NCI-H2196 treated with DMSO at 0.1 percent for 48 hours (cell line): ENCODE results near the gene SLC4A9.
"Not testable (repeated sequence)": the region's sequence is repeated elsewhere in the genome, so short reads cannot be mapped to it uniquely, and the experiment has no call there.

Experiments
- DNase-seq: peaks from one replicate; lab custom pipeline; 2025; ENCODE audit not compliant: unreplicated experiment; lab: John Stamatoyannopoulos, UW

SLC4A9 gene

GRCh38 chr5:140398379-140398811 is 38.4 kb downstream of the SLC4A9 start:
- DNase-seq = no peak

GRCh38 chr5:140399979-140400729 is 40.2 kb downstream of the SLC4A9 start:
- DNase-seq = no peak

GRCh38 chr5:140400730-140401361 is 40.9 kb downstream of the SLC4A9 start:
- peak; percentile 95 for DNase-seq

- peak; percentile 99 for DNase-seq
Observed at GRCh38 chr5:140401362-140402257, 41.6 kb downstream of the SLC4A9 start, which contains the start of gene ANKHD1. Gene ANKHD1, plus strand, starts transcription at chr5:140401833. Its CDS starts 135 bp downstream, at chr5:140401968.

DNA sequence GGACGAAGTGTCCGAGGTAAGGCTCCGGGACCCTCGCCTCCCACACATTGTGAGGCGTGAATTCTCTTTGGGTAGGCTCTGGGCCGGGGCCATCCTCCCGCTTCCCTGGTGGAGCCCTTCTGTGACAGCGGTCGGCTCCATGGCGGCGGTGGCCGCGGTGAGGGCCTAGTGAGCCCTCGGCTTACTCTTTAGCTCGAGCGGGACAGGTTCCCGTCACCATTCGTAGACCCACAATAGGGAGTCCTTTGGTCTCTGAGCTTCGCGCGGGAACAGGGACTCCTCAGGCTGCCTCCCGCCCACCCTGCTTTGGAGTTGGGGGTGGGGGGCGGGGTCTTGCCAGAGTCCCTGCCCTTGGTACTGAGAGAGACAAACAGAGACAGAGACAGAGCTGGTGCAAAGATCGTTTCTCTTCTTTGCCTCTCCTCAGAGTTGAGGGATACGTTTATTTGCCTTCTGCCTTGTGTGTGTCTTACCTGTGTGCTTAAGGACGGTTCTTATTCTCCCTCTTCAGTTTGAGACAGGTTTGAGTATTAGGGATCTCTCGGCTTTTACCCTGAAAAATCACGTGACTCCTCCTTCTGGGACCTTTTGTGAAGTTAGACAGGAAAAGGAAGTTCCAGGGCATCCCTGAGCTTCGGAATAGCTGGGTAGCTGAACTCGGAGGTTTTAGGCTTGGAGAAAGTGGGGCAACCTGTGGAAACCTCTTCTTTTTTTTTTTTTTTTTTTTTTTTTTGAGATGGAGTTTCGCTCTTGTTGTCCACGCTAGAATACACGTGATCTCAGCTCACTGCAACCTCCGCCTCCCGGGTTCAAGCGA is 42.5 kb downstream of the SLC4A9 start:
- DNase-seq = no peak

DNA sequence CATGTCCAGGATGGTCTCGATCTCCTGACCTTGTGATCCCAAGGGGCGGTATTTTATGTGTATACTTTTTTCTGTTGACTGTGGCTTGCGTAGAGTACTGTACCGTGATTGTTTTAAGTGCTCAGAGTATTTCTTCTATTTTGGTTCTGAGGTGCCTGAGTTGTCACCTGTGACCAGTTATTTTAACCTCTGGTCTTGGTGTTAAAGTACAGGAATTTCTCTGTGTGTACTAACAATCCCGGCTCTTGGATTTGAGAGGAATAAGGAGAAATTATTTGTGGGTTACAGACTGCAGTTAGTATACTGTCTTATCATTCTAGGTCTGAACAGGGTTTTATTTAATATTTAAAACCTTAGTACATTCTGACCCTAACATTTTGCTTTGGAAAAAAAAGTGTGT is 43.6 kb downstream of the SLC4A9 start:
- DNase-seq = no peak

GRCh38 chr5:140408750-140409241 is 48.8 kb downstream of the SLC4A9 start:
- peak; percentile 19 for DNase-seq

DNA sequence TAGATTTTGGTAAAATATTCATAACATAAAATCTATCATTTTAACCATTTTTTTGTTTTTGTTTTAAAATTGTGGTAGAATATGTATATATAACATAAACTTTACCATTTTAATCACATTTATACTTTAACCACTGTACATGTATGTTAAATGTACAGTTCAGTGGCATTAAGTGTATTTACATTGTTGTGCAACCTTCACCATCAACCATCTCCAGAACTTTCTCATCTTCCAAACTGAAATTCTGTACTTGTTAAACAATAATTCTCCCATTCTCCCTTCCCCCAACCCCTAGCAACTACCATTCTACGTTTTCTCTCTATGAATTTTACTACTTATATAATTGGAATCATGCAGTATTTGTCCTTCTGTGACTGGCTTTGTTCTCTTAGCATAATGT is 53.2 kb downstream of the SLC4A9 start:
- DNase-seq = no peak

GRCh38 chr5:140417235-140417634 is 57.2 kb downstream of the SLC4A9 start:
- no peak for DNase-seq

GRCh38 chr5:140418862-140419520 is 59.0 kb downstream of the SLC4A9 start:
- no peak for DNase-seq

DNA sequence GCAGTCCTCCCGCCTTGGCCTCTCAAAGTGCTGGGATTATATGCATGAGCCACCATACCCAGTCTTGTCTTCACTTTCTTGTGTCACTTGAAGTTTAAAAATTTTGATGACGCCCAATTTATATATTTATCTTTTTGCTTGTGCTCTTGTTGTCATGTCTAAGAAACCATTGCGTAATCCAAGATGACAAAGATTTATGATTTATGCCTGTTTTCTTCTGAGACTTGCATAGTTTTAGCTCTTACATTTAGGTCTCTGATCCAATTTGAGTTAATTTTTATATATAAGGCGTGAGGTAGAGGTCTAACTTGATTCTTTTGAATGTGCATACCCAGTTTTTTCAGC is 60.2 kb downstream of the SLC4A9 start:
- no peak for DNase-seq

DNA sequence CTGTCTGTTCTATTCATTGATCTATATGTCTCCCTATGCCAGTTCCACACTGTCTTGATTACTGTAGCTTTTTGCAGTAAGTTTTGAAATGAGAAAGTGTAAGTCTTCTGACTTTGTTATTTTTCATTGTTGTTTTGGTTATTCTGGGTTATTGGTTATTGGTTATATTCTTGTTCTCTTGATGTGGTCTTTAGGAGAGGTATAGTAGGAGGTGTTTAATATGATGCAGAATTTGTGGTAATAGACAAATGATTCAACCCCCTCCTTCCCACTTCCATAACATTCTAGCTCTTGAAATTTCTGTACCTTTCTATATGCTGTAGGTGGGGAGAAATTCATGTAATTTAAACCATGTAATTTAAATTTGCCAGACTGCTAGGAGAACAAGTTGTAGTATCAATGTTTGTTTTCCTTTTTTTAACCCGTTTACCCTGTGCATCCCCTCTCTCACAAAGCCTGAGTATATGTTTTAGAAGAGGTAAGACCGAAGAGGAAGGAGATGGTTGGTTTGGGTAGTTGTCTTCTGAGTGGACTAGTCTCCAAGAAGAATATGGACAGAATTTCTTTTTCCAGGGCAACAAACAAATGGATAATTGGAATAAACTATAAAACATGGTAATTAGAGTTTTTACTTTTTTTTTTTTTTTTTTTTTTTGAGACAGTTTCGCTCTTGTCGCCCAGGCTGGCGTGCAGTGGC is 60.8 kb downstream of the SLC4A9 start:
- no peak for DNase-seq

- DNase-seq = not testable (repeated sequence)
Observed at GRCh38 chr5:140421375-140421774, 61.4 kb downstream of the SLC4A9 start.

DNA sequence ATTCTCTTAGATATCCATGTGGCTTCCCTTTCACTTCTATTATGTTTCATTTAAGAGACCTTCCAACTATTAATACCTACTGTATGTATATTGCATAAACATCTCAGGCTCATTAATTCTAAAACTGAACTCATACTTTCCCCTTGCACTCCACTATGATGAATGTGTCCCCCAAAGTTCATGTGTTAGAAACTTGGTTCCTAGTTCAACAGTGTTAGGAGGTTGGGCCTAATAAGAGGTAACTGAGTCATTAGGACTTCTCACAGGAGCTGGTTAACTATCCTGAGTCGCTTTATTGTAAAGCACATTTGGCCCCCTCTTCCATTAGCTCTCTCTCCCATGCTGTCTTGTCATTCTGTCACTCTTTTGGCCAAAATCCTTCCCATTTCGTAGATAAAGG is 63.6 kb downstream of the SLC4A9 start:
- no peak for DNase-seq

- no peak for DNase-seq
Observed at GRCh38 chr5:140424135-140424534, 64.1 kb downstream of the SLC4A9 start.
